ENCODE results near the gene PPP1R11. TPM values are rescaled to one million over a fixed set of nuclear protein-coding genes. Genes with fewer than 3 reads are reported as not detected.

PPP1R11 gene
- total and polyA plus RNA-seq, 2 of the 13 experiments (the other 11 are each of a cell fraction or from before 2014, with no cell fraction given), result 32.1 to 58.9 TPM

DNA sequence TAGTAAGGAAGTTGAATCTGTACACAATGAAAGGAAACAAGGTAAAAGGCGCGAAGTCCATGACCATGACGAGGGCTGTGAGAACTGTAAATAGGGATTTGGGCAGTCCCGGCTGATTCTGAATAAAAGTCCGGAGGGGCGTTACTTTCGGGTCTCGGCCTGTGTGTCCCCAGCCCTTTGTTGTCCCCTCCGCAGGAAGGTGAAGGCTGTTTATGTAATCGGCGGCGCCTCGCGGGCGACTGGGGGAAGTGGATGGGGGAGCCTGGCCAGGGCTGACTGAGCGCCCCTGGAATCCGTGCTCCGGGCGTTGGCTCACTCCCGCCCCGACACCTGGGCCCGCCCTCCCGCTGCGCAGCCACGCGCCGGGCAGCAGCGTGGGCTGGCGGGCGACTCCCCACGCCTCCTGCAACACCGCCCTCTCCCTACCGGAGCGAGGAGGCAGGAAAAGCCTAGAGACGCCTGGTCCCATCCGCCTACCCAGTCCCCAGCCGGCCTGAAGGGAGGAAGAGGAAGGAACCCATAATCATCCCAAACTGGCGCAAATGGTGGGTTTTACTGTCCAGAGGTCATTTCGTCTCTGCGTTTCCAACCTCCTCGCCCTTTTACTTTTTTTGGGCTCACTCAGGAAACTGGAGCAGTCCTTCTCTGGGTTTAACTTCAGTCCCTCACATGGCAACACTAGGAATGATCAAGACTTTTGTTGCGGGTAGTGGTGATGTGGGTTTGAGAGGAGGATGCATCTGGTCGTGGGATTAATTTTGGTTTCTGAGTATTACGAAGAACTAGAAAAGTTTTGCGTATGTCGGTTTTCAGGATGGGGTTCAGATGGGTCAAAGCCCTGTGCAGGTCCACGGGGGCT lies 33.8 kb downstream of the PPP1R11 start (continued):
- TF ChIP-seq, protein P1, sequence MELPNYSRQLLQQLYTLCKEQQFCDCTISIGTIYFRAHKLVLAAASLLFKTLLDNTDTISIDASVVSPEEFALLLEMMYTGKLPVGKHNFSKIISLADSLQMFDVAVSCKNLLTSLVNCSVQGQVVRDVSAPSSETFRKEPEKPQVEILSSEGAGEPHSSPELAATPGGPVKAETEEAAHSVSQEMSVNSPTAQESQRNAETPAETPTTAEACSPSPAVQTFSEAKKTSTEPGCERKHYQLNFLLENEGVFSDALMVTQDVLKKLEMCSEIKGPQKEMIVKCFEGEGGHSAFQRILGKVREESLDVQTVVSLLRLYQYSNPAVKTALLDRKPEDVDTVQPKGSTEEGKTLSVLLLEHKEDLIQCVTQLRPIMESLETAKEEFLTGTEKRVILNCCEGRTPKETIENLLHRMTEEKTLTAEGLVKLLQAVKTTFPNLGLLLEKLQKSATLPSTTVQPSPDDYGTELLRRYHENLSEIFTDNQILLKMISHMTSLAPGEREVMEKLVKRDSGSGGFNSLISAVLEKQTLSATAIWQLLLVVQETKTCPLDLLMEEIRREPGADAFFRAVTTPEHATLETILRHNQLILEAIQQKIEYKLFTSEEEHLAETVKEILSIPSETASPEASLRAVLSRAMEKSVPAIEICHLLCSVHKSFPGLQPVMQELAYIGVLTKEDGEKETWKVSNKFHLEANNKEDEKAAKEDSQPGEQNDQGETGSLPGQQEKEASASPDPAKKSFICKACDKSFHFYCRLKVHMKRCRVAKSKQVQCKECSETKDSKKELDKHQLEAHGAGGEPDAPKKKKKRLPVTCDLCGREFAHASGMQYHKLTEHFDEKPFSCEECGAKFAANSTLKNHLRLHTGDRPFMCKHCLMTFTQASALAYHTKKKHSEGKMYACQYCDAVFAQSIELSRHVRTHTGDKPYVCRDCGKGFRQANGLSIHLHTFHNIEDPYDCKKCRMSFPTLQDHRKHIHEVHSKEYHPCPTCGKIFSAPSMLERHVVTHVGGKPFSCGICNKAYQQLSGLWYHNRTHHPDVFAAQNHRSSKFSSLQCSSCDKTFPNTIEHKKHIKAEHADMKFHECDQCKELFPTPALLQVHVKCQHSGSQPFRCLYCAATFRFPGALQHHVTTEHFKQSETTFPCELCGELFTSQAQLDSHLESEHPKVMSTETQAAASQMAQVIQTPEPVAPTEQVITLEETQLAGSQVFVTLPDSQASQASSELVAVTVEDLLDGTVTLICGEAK (IDR thresholded peaks at IDR 0.05), result no peak
- TF ChIP-seq, protein P1 (CRISPR knock-in tag; IDR thresholded peaks at IDR 0.05), result peak; percentile 77
- TF ChIP-seq IKZF4 (CRISPR knock-in tag; IDR thresholded peaks at IDR 0.05; ENCODE audit: borderline replicate concordance, low read depth, not compliant biosample characterization) (peak; percentile 81), NFKBIZ (CRISPR knock-in tag; IDR thresholded peaks at IDR 0.05) (0 out of 2 replicates have a peak, but pooled peaks have one; percentile 37), RXRB (CRISPR knock-in tag; IDR thresholded peaks at IDR 0.05; ENCODE audit: borderline replicate concordance) (peak; percentile 92), ISL2 (CRISPR knock-in tag; IDR thresholded peaks at IDR 0.05) (peak; percentile 68; the same call in 1 of the 2 replicates), MXD4 (CRISPR knock-in tag; IDR thresholded peaks at IDR 0.05) (peak; percentile 55), NR0B2 (CRISPR knock-in tag; IDR thresholded peaks at IDR 0.05) (no peak; the same call in 1 of the 2 replicates), CEBPG (CRISPR knock-in tag; IDR thresholded peaks at IDR 0.05) (peak; percentile 75), ZNF781 (CRISPR knock-in tag; IDR thresholded peaks at IDR 0.05; ENCODE audit: borderline replicate concordance, not compliant biosample characterization) (no peak), EEA1 (CRISPR knock-in tag; IDR thresholded peaks at IDR 0.05; ENCODE audit: borderline replicate concordance) (peak; percentile 44; the same call in 1 of the 2 replicates), ATF7-NPFF (CRISPR knock-in tag; IDR thresholded peaks at IDR 0.05; ENCODE audit: low read depth) (peak; percentile 58; the same call in 1 of the 2 replicates), ZNF841 (CRISPR knock-in tag; IDR thresholded peaks at IDR 0.05; ENCODE audit: borderline replicate concordance) (no peak), MEIS1 (CRISPR knock-in tag; IDR thresholded peaks at IDR 0.05; ENCODE audit: borderline replicate concordance) (no peak; the same call in none of the 2 replicates), ZNF737 (CRISPR knock-in tag; IDR thresholded peaks at IDR 0.05; ENCODE audit: borderline replicate concordance) (no peak), PAF1 (CRISPR knock-in tag; IDR thresholded peaks at IDR 0.05) (no peak), GATA4 (IDR thresholded peaks at IDR 0.05; ENCODE audit: borderline replicate concordance, low read depth) (peak; percentile 16; the same call in 1 of the 2 replicates), TBP (CRISPR knock-in tag; IDR thresholded peaks at IDR 0.05) (no peak)
